ENCODE data around the gene WASF2.

WASF2 gene

DNA sequence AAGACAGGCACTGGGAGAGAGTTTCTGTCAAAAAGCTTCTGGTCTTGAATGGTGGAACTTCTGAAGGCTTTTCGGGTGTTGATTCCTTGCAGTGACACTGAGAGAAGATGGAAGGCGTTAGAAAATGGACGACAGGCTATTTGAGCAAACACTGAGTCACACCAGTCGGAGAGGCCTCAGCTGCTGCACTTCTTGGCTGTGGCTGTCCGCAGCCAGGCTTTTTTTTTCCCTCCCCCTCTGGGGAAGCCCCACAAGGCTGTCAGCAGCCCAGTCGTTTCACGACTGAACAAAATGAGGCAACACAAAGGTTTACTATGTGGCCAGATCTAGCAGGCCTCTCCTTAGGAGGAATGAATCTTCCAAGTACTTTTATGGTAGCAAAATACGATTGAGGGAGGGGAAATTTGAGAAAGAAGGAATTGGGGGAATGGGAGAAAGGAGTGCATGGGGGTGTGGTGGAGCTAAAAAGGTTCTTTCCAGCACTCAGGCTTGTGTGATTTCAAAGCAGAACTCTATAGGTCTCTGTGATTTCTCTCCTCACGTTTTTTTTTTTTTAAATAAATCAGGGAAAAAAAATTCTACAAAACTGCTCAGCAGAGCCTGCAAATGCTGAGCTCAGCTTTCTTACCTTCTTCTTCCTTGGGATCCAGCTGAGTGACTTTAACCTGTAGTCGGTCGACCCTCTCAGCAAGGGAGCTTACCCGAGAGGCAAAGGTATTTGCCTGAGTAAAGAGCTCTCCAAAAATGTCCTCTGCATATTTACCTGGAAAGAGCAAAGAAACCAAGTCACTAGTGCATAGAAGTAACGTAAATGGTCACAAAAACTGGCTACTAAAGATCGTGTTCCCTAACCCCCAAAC lies 71.4 kb downstream of the WASF2 start:
- TF ChIP-seq TAF1 (IDR thresholded peaks at IDR 0.05; ENCODE audit: borderline replicate concordance, insufficient read depth, low read length) (no peak), POLR2AphosphoS5 (IDR thresholded peaks at IDR 0.05; ENCODE audit: low read depth, low read length) (no peak), FOXP2 (optimal IDR thresholded peaks at IDR 0.05; ENCODE audit: borderline replicate concordance, extremely low read depth, extremely low read length, insufficient read depth) (no peak), SIN3A (IDR thresholded peaks at IDR 0.05; ENCODE audit: borderline replicate concordance, insufficient read depth, low read length) (no peak)
- TF ChIP-seq, protein P1, sequence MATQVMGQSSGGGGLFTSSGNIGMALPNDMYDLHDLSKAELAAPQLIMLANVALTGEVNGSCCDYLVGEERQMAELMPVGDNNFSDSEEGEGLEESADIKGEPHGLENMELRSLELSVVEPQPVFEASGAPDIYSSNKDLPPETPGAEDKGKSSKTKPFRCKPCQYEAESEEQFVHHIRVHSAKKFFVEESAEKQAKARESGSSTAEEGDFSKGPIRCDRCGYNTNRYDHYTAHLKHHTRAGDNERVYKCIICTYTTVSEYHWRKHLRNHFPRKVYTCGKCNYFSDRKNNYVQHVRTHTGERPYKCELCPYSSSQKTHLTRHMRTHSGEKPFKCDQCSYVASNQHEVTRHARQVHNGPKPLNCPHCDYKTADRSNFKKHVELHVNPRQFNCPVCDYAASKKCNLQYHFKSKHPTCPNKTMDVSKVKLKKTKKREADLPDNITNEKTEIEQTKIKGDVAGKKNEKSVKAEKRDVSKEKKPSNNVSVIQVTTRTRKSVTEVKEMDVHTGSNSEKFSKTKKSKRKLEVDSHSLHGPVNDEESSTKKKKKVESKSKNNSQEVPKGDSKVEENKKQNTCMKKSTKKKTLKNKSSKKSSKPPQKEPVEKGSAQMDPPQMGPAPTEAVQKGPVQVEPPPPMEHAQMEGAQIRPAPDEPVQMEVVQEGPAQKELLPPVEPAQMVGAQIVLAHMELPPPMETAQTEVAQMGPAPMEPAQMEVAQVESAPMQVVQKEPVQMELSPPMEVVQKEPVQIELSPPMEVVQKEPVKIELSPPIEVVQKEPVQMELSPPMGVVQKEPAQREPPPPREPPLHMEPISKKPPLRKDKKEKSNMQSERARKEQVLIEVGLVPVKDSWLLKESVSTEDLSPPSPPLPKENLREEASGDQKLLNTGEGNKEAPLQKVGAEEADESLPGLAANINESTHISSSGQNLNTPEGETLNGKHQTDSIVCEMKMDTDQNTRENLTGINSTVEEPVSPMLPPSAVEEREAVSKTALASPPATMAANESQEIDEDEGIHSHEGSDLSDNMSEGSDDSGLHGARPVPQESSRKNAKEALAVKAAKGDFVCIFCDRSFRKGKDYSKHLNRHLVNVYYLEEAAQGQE (IDR thresholded peaks at IDR 0.05; ENCODE audit: insufficient read depth in 1 of 2, low read depth in 2 of 2, low read length in 2 of 2), result no peak

DNA sequence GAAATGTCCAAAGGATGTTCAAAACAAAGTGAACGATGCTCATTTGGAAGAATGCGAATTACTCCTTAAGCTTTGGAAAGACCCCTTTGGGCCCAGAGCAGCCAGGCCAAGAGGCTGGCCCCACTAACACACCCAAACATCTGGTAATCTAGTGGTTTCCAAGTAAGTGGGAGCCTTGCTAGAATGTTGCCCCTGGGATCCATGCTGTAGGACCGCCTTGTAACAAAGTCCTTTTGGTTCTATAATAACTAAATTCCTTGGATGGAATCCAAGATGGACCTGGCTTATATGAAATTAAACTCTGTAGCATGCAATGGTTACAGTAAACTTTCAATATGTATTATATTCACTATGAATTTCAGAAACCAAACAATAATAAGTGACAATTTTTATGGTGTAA lies 72.3 kb downstream of the WASF2 start:
- TF ChIP-seq SIN3A (IDR thresholded peaks at IDR 0.05; ENCODE audit: borderline replicate concordance, insufficient read depth, low read length), result no peak
- TF ChIP-seq TAF1 (IDR thresholded peaks at IDR 0.05; ENCODE audit: borderline replicate concordance, insufficient read depth, low read length), result no peak
- TF ChIP-seq, protein P1 (IDR thresholded peaks at IDR 0.05; ENCODE audit: insufficient read depth in 1 of 2, low read depth in 2 of 2, low read length in 2 of 2), result no peak
- TF ChIP-seq FOXP2 (optimal IDR thresholded peaks at IDR 0.05; ENCODE audit: borderline replicate concordance, extremely low read depth, extremely low read length, insufficient read depth), result no peak
- no peak for TF ChIP-seq POLR2AphosphoS5 (IDR thresholded peaks at IDR 0.05; ENCODE audit: low read depth, low read length)

DNA sequence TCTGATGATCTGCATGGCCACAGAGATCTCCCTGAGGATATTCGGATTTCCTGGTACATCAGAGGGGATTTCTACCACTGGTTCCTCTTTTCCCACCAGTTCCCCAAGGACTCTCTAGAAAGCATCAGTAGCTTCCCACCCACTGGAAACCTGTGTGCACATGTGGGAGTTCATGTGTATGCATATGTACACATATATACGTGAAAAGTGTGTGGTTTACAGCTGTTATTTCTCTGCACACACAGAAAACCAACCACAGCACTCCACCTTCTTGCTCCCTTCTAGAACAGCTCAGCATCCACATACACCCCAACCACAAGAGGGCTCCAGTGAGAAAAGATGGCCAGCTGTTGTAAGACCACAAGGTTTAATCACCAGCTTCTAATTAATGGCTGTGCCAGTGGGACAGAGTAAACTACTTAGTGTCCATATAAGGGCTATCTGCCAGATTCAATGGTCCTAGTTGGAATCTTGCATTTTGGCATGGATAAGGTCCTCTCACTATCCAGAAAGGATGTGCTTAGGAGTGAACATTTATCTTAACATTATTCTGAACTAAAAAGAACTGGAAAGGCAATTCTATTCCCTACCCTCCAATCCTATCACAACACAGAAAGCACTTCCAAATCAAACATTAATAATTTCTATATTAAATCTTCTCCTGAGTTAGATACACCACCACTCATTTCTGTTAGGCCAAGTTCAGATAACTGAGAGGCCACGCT lies 73.4 kb downstream of the WASF2 start:
- TF ChIP-seq TAF1 (IDR thresholded peaks at IDR 0.05; ENCODE audit: borderline replicate concordance, insufficient read depth, low read length), result no peak
- TF ChIP-seq SIN3A (IDR thresholded peaks at IDR 0.05; ENCODE audit: borderline replicate concordance, insufficient read depth, low read length), result no peak
- TF ChIP-seq POLR2AphosphoS5 (IDR thresholded peaks at IDR 0.05; ENCODE audit: low read depth, low read length), result no peak
- no peak for TF ChIP-seq FOXP2 (optimal IDR thresholded peaks at IDR 0.05; ENCODE audit: borderline replicate concordance, extremely low read depth, extremely low read length, insufficient read depth)
- TF ChIP-seq, protein P1 (IDR thresholded peaks at IDR 0.05; ENCODE audit: insufficient read depth in 1 of 2, low read depth in 2 of 2, low read length in 2 of 2), result no peak

DNA sequence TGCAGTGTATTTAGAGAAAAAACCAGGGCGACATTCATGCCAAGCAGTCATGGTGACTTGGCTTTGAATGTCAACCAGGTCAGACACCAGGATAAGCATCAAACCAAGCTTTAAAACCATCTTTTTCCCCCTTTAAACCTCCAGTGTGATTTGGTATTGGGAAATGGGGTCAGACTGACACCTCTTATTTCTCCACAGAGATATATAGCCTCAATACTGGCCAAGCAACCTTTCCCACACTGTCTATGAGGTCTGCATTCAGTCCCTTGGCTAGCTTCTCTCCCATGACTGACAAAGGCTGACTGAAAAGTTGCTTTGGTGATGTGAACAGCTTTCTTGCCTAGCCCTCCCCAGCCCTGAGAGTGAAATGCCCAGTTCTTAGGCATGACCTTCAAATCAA lies 75.9 kb downstream of the WASF2 start:
- TF ChIP-seq SIN3A (IDR thresholded peaks at IDR 0.05; ENCODE audit: borderline replicate concordance, insufficient read depth, low read length), result no peak
- no peak for TF ChIP-seq TAF1 (IDR thresholded peaks at IDR 0.05; ENCODE audit: borderline replicate concordance, insufficient read depth, low read length)
- no peak for TF ChIP-seq POLR2AphosphoS5 (IDR thresholded peaks at IDR 0.05; ENCODE audit: low read depth, low read length)
- no peak for TF ChIP-seq FOXP2 (optimal IDR thresholded peaks at IDR 0.05; ENCODE audit: borderline replicate concordance, extremely low read depth, extremely low read length, insufficient read depth)
- TF ChIP-seq, protein P1 (IDR thresholded peaks at IDR 0.05; ENCODE audit: insufficient read depth in 1 of 2, low read depth in 2 of 2, low read length in 2 of 2), result no peak

Data from PFSK-1 (cell line).